Ascending aorta (tissue), 2 donors: ENCODE measurements around the gene TCL1A. TPM values are rescaled to one million over a fixed set of nuclear protein-coding genes. Genes with fewer than 3 reads are reported as not detected.

ENCODE experiments used
- DNase-seq, 2 donors: peaks; one replicate each; pipeline ENCODE4 v3.0.0-alpha.2; 2019; ENCODE audit warnings: low spot score in 2 of 2
- H3K27ac ChIP-seq, 2 donors: fragments of 200-600 bp; sonication (generic); one replicate each; pipeline ENCODE4 v1.5.1; 2016 to 2017; ENCODE audit warnings: mild to moderate bottlenecking in 1 of 2
- H3K27me3 ChIP-seq: fragments of 200-600 bp; sonication (generic); one replicate; pipeline ENCODE4 v1.5.1; 2017
- H3K36me3 ChIP-seq, 2 donors: fragments of 200-600 bp; sonication (generic); one replicate each; pipeline ENCODE4 v1.5.1; 2016
- H3K4me1 ChIP-seq, 2 donors: fragments of 200-600 bp; sonication (generic); one replicate each; pipeline ENCODE4 v1.5.1; 2016 to 2017; ENCODE audit warnings: mild to moderate bottlenecking in 1 of 2
- H3K4me3 ChIP-seq, 2 donors: fragments of 200-600 bp; sonication (generic); one replicate each; pipeline ENCODE4 v1.5.1; 2016 to 2017; ENCODE audit warnings: mild to moderate bottlenecking in 1 of 2
- H3K9me3 ChIP-seq, 2 donors: fragments of 200-600 bp; sonication (generic); one replicate each; pipeline ENCODE4 v1.5.1; 2016
- intact Hi-C: fragments of 100-400 bp; cut with DNase I; formaldehyde crosslinking; loops from one replicate; pipeline ENCODE4 v1.15.1; 2023
- total RNA-seq: library from RNA; depleted of rRNA; stranded (reverse); fragments of >200 nt; gene quantifications from one replicate; pipeline ENCODE4 v1.1.0, GENCODE V29; 2016
- TF ChIP-seq, protein P1 (sequence below), 3 experiments: fragments of 200-600 bp in 2 of 3; fragments of 450-650 bp in 1 of 3; sonication (generic) in 2 of 3; IDR thresholded peaks; one replicate each; pipeline ENCODE4 v1.5.1; 2016 to 2019; ENCODE audit warnings: antibody characterized with exemption in 3 of 3, mild to moderate bottlenecking in 1 of 3, moderate library complexity in 1 of 3

Gene TCL1A
- total RNA-seq, 1 donor from 2014 or later: not detected

DNA sequence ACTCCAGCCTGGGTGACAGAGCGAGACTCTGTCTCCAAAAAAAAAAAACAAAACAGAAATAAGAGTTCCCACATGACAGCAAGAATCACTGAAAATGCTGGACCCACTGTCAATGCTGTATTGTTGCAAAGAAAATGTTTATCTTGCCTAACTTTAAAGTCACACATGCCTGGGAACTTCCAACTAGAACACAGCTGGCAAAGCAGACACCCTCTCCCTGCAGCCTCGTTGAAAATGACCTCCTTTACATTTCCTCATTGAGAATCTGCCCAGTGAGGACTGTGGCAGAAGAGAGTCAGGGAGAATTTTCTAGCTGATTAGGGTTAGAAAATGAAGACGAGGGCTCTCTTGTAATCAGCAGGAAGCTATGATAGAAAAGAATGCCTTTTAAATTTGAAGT is 42.8 kb upstream of the TCL1A start:
- no peaks in the 10 kb centered on the region for H3K27me3 ChIP-seq
- no peak overlapping the region for H3K27ac ChIP-seq
- TF ChIP-seq, protein P1, sequence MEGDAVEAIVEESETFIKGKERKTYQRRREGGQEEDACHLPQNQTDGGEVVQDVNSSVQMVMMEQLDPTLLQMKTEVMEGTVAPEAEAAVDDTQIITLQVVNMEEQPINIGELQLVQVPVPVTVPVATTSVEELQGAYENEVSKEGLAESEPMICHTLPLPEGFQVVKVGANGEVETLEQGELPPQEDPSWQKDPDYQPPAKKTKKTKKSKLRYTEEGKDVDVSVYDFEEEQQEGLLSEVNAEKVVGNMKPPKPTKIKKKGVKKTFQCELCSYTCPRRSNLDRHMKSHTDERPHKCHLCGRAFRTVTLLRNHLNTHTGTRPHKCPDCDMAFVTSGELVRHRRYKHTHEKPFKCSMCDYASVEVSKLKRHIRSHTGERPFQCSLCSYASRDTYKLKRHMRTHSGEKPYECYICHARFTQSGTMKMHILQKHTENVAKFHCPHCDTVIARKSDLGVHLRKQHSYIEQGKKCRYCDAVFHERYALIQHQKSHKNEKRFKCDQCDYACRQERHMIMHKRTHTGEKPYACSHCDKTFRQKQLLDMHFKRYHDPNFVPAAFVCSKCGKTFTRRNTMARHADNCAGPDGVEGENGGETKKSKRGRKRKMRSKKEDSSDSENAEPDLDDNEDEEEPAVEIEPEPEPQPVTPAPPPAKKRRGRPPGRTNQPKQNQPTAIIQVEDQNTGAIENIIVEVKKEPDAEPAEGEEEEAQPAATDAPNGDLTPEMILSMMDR (IDR thresholded peaks at IDR 0.05): no peak
- intact Hi-C loops: no loop called here
- H3K36me3 ChIP-seq: no peaks in the 10 kb centered on the region
- DNase-seq: no peak
- no peaks in the 10 kb centered on the region for H3K4me1 ChIP-seq
- no peak overlapping the region for H3K4me3 ChIP-seq
- no peaks in the 10 kb centered on the region for H3K9me3 ChIP-seq

DNA sequence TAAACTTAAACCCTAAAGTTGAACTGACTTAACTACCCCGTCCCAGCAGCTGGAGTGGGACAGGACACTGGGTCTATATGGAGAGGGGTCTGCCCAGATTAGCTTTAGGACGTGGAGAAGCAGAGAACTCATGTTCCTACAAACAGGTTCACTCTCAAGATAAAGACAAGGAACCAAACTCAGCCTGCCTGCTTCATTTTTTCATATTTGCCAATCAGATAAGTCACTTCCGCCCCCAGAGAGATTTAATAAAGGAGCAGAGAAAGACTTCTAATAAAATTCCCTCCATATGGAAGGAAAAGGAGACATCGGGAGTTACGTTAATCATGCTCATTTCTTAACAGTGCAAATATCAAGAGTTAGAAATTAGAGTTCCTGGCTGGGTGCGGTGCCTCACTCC is 42.2 kb upstream of the TCL1A start:
- DNase-seq: no peak
- intact Hi-C loops: no loop called here
- TF ChIP-seq, protein P1 (IDR thresholded peaks at IDR 0.05): no peak
- Histone ChIP-seq H3K27ac (no peak overlapping the region), H3K4me3 (no peak overlapping the region), H3K36me3 (no peaks in the 10 kb centered on the region), H3K4me1 (no peaks in the 10 kb centered on the region), H3K9me3 (no peaks in the 10 kb centered on the region), H3K27me3 (no peaks in the 10 kb centered on the region)

DNA sequence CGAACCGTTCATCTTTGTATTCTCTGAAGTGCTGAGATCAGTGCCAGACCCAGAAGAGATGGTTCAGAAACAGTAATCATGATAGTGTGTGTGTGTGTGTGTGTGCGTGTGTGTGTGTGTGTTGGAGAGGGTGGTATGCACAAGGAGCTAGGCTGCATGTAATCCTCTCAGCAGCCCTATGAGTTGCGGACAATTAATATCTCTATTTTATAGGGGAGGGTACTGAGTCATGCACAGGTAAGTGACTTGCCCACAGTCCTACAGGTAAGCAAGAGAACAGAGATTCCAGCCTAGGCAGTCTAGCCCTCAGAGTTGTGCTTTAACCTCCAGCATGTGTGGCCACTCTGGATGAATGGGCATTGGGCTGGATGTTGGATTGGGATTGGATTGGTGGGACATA is 27.9 kb upstream of the TCL1A start:
- H3K4me3 ChIP-seq: no peak overlapping the region
- H3K36me3 ChIP-seq: no peaks in the 10 kb centered on the region
- intact Hi-C loops: no loop called here
- no peak for DNase-seq
- H3K27me3 ChIP-seq: no peaks in the 10 kb centered on the region
- TF ChIP-seq, protein P1 (IDR thresholded peaks at IDR 0.05): no peak
- no peak overlapping the region for H3K27ac ChIP-seq
- H3K9me3 ChIP-seq: no peaks in the 10 kb centered on the region
- H3K4me1 ChIP-seq: no peaks in the 10 kb centered on the region

DNA sequence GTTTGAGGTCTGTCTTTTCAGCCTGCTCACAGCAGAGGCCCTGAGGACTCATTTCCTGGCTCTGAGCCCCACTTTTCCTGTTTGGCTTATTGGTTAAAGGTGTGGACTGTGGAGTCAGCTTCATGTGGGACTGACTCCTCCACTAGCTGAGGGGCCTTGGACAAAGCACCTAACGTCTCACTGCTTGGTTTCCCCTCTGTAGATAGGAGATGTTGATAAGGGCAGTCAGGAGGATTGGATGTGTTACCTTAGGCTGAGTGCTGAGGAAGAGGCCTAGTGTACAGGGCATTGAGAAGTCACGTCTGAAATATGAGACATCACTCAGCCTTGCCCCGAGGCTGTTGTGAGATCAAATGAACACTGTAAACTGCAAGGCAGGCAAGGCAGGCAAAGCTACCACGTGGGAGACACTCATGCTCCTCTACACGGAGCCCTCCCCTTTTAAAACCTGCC is 27.1 kb upstream of the TCL1A start:
- no peaks in the 10 kb centered on the region for H3K4me1 ChIP-seq
- intact Hi-C loops: no loop called here
- H3K4me3 ChIP-seq: no peak overlapping the region
- TF ChIP-seq, protein P1 (IDR thresholded peaks at IDR 0.05): no peak
- no peaks in the 10 kb centered on the region for H3K9me3 ChIP-seq
- H3K36me3 ChIP-seq: no peaks in the 10 kb centered on the region
- H3K27ac ChIP-seq: no peak overlapping the region
- DNase-seq: no peak
- H3K27me3 ChIP-seq: no peaks in the 10 kb centered on the region

DNA sequence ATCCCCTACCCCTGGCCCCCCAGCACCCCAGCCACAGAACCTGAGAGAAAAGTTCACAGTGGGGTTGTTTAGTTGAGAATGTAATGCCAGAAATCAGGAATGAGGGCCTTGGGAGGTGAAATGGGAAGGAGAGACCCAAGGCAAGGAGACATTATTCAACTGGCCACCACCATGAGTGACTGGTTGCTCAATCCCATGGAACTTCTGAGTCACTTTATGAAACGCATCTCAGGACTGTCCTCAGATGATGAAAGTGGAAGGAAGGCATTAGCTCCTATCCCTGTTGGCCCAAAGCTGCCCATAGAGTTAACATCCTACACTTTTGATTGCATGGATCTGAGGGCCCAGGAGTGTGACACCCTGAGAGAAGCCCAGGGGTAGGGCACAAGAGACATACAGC is 25.4 kb upstream of the TCL1A start:
- Histone ChIP-seq H3K27me3 (no peaks in the 10 kb centered on the region), H3K27ac (no peak overlapping the region), H3K36me3 (no peaks in the 10 kb centered on the region), H3K9me3 (no peaks in the 10 kb centered on the region), H3K4me1 (no peaks in the 10 kb centered on the region), H3K4me3 (no peak overlapping the region)
- intact Hi-C loops: no loop called here
- no peak for DNase-seq
- TF ChIP-seq, protein P1 (IDR thresholded peaks at IDR 0.05): no peak

DNA sequence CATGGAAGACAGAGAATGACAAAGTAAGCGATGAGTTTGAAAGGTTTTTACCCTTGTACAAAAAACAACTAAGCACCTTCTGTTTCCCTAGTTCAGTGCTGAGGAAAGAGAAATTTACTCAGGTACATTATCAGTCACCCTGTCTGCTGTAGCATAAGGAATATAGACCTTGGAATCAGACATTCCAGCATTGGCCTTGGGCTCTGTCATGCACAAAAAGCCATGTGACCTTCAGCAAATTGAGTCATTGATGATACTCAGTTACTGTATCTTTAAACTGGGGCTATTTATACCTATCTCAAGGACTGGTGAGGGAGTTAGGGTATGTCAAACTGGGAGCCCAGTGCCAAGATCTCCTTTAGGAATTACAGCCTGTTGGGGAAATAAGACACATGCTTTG is 19.3 kb upstream of the TCL1A start:
- no peak overlapping the region for H3K27ac ChIP-seq
- no peaks in the 10 kb centered on the region for H3K36me3 ChIP-seq
- intact Hi-C loops: no loop called here
- DNase-seq: no peak
- no peaks in the 10 kb centered on the region for H3K4me1 ChIP-seq
- H3K27me3 ChIP-seq: no peaks in the 10 kb centered on the region
- H3K9me3 ChIP-seq: no peaks in the 10 kb centered on the region
- no peak overlapping the region for H3K4me3 ChIP-seq
- TF ChIP-seq, protein P1 (IDR thresholded peaks at IDR 0.05): no peak
